ENCODE data around the gene MEIKIN.
"Not testable (repeated sequence)": the region's sequence is repeated elsewhere in the genome, so short reads cannot be mapped to it uniquely, and the experiment has no call there.

GRCh38 chr5:131902266-131902665, 43.2 kb downstream of the MEIKIN start:
- not testable (repeated sequence) for TF ChIP-seq CTCF (conservative IDR thresholded peaks at IDR 0.05); ZFX (IDR thresholded peaks at IDR 0.05)
